ENCODE measurements around the gene REXO5. TPM values are rescaled to one million over a fixed set of nuclear protein-coding genes. Genes with fewer than 3 reads are reported as not detected.
"Not testable (repeated sequence)": the region's sequence is repeated elsewhere in the genome, so short reads cannot be mapped to it uniquely, and the experiment has no call there.

The REXO5 gene
- total RNA-seq, 4 donors from 2014 or later: 0.88 to 16.6 (median 6.2) TPM; not detected in 1

- Histone ChIP-seq H3K4me3 (no peak overlapping the region), H3K27me3 (no peaks in the 10 kb centered on the region), H3K36me3 (no peaks in the 10 kb centered on the region), H3K27ac (peak overlapping the region in 1 of 2 donors; percentile 20), H3K9me3 (no peaks in the 10 kb centered on the region), H3K4me1 (no peaks in the 10 kb centered on the region)
- no peak for DNase-seq
- TF ChIP-seq CTCF (IDR thresholded peaks at IDR 0.05): no peak
- TF ChIP-seq POLR2A (IDR thresholded peaks at IDR 0.05): no peak
- intact Hi-C loops (cut with DNase I; ENCODE audit: low total_unique reads): loop anchor here (10.0 kb wide), 1 partner anchor 46 kb away; the partner anchor contains the start of genes DCUN1D3 and LYRM1
Measured at GRCh38 chr16:20859229-20859628, 52.9 kb downstream of the REXO5 start.

GRCh38 chr16:20859699-20860098, 53.4 kb downstream of the REXO5 start:
- intact Hi-C loops (cut with DNase I; ENCODE audit: low total_unique reads): loop anchor here (10.0 kb wide), 1 partner anchor 45 kb away; the partner anchor contains the start of genes DCUN1D3 and LYRM1

DNA sequence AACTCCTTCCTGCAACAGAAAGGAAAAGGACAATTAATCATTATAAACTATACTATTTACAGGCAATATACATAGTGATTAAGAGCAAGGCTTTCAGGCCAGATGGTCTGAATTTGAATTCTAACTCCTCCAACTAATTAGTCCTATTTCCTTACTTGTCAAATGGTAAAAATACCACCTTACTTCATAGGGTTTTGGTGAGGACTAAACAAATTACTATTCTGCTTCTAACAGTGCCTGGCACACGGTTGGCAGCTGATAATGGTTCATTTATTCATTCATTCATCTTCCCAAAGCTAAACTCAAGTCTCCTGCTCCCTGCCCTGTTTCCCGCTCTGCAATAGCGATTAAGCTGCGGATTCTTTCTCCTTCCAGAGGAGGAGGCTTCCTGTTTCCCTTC, 54.0 kb downstream of the REXO5 start:
- Histone ChIP-seq H3K27ac (peak overlapping the region; percentile 15 to 20), H3K9me3 (no peaks in the 10 kb centered on the region), H3K36me3 (no peaks in the 10 kb centered on the region), H3K4me1 (no peaks in the 10 kb centered on the region), H3K27me3 (no peaks in the 10 kb centered on the region), H3K4me3 (no peak overlapping the region)
- intact Hi-C loops (cut with DNase I; ENCODE audit: low total_unique reads): no loop called here
- DNase-seq: no peak
- TF ChIP-seq CTCF (IDR thresholded peaks at IDR 0.05) (no peak), POLR2A (IDR thresholded peaks at IDR 0.05) (no peak)

More at GRCh38 chr16:20859699-20860098, 53.4 kb downstream of the REXO5 start:
- H3K27me3 ChIP-seq: no peaks in the 10 kb centered on the region
- no peaks in the 10 kb centered on the region for H3K9me3 ChIP-seq
- H3K27ac ChIP-seq: peak overlapping the region in 1 of 2 donors; percentile 20
- no peaks in the 10 kb centered on the region for H3K36me3 ChIP-seq
- no peak for DNase-seq
- no peak for TF ChIP-seq CTCF (IDR thresholded peaks at IDR 0.05)
- TF ChIP-seq POLR2A (IDR thresholded peaks at IDR 0.05): no peak
- H3K4me3 ChIP-seq: no peak overlapping the region
- H3K4me1 ChIP-seq: no peaks in the 10 kb centered on the region

GRCh38 chr16:20860995-20861394, 54.7 kb downstream of the REXO5 start:
- DNase-seq; H3K27me3 ChIP-seq; H3K36me3 ChIP-seq; H3K4me3 ChIP-seq; H3K4me1 ChIP-seq; H3K9me3 ChIP-seq; intact Hi-C loops (cut with DNase I; ENCODE audit: low total_unique reads): not testable (repeated sequence)
- H3K27ac ChIP-seq: peak overlapping the region in 1 of 2 donors; percentile 20

GRCh38 chr16:20862162-20862960, 56.0 kb downstream of the REXO5 start:
- intact Hi-C loops (cut with DNase I; ENCODE audit: low total_unique reads): no loop called here
- no peak for DNase-seq
- Histone ChIP-seq H3K36me3 (no peaks in the 10 kb centered on the region), H3K27ac (no peak overlapping the region), H3K27me3 (no peaks in the 10 kb centered on the region), H3K4me1 (peaks cover 0 to 14% of the 10 kb centered on the region in 2 donors), H3K4me3 (no peak overlapping the region), H3K9me3 (no peaks in the 10 kb centered on the region)
- TF ChIP-seq CTCF (IDR thresholded peaks at IDR 0.05) (no peak), POLR2A (IDR thresholded peaks at IDR 0.05) (no peak)

GRCh38 chr16:20864376-20864775, 58.0 kb downstream of the REXO5 start:
- H3K4me3 ChIP-seq; H3K36me3 ChIP-seq; DNase-seq; intact Hi-C loops (cut with DNase I; ENCODE audit: low total_unique reads); H3K9me3 ChIP-seq; H3K27me3 ChIP-seq; H3K27ac ChIP-seq: not testable (repeated sequence)
- H3K4me1 ChIP-seq: peaks cover 0 to 31% of the 10 kb centered on the region in 2 donors

Measured in uterus (tissue), 4 donors.